ENCODE data around the gene AUP1. TPM values are rescaled to one million over a fixed set of nuclear protein-coding genes. Genes with fewer than 3 reads are reported as not detected.

The AUP1 gene
- total and polyA plus RNA-seq, 9 of the 15 experiments (the other 6 are each of a cell fraction or from before 2014, with no cell fraction given): 70.7 to 245 (median 165) TPM

GRCh38 chr2:74562126-74562775 is 32.7 kb upstream of the AUP1 start:
- H3K9me1 ChIP-seq (ENCODE audit: control insufficient read depth, insufficient read depth, low read length): no peaks in the 10 kb centered on the region
- TF ChIP-seq ETS2 (tag; IDR thresholded peaks at IDR 0.05; ENCODE audit: borderline replicate concordance, poor library complexity, severe bottlenecking) (no peak), SMAD3 (CRISPR knock-in tag; conservative IDR thresholded peaks at IDR 0.05) (no peak), XRCC4 (IDR thresholded peaks at IDR 0.05; ENCODE audit: extremely low read depth, insufficient read depth, insufficient read length) (no peak), ZNF263 (CRISPR knock-in tag; IDR thresholded peaks at IDR 0.05; ENCODE audit: borderline replicate concordance) (peak; percentile 37; the same call in 1 of the 2 replicates), NFE2 (IDR thresholded peaks at IDR 0.05; ENCODE audit: low read depth) (0 out of 2 replicates have a peak, but pooled peaks have one; percentile 19), TCF15 (CRISPR knock-in tag; IDR thresholded peaks at IDR 0.05) (no peak), ELF2 (CRISPR knock-in tag; IDR thresholded peaks at IDR 0.05) (no peak)
- no peak overlapping the region for H3K4me2 ChIP-seq (ENCODE audit: insufficient read depth, low read length)
- peaks cover 6 to 10% of the 10 kb centered on the region in 2 experiments; a peak in 3 of 5 replicates for H3K4me1 ChIP-seq (replicated peaks in 1 of 2; ENCODE audit: control insufficient read depth in 2 of 2, insufficient read depth in 2 of 2, low read length in 2 of 2)
- in situ Hi-C loops (cut with MboI): no loop called here
- no peak overlapping the region for H3K4me3 ChIP-seq
- H3K79me2 ChIP-seq (ENCODE audit: control insufficient read depth, insufficient read depth, low read length): no peaks in the 10 kb centered on the region
- intact Hi-C loops (cut with micrococcal nuclease): no loop called here
- ATAC-seq: no peak
- no peaks in the 10 kb centered on the region for H4K20me1 ChIP-seq (replicated peaks; ENCODE audit: control insufficient read depth, insufficient read depth, low read length)
- 59% methylated on average over 7 of the region's 7 CpGs for WGBS (ENCODE audit: insufficient coverage, low coverage, missing lambda C conversion rate)
- H3K9ac ChIP-seq (ENCODE audit: insufficient read depth in 1 of 2, low read depth in 2 of 2, low read length in 2 of 2): peak overlapping the region in 1 of 2 experiments; percentile 12; a peak in 1 of 4 replicates
- H3K27me3 ChIP-seq (ENCODE audit: control insufficient read depth in 2 of 2, insufficient read depth in 2 of 2, low read length in 2 of 2): peaks cover 0 to 16% of the 10 kb centered on the region in 2 experiments; a peak in 3 of 5 replicates
- no peak overlapping the region; the same call in 2 of the 3 replicates for H3K27ac ChIP-seq (ENCODE audit: extremely low read depth, low read depth, low read length)
- POLR2A ChIA-PET: interaction anchor here (0.7 kb wide), 1 partner anchor 1915 kb away, joined by 3 read pairs; no protein-coding TSS in a partner anchor
- CTCF ChIA-PET (ENCODE audit: low intra/inter-chr PET ratio): no interaction called here
- H3K36me3 ChIP-seq (ENCODE audit: control insufficient read depth, insufficient read depth, low read length): peaks cover 4% of the 10 kb centered on the region; the same call in 1 of the 3 replicates
- peak overlapping the region; percentile 64 for H2AFZ ChIP-seq (ENCODE audit: low read depth, low read length)
- BruUV-seq (replicated peaks): no TSS peak
- no peaks in the 10 kb centered on the region for H3K9me3 ChIP-seq (replicated peaks; ENCODE audit: control insufficient read depth, insufficient read depth, low read depth, low read length)
- FAIRE-seq: no peak
- DNase-seq (ENCODE audit: extremely low read depth in 1 of 4, low spot score in 3 of 4): no peak

Data from K562 (cell line).